OCI-LY3 (cell line): Measurements from ENCODE around the gene LRRTM2.

Source experiments
- H2AFZ ChIP-seq: fragments of 200-600, 300-600 bp; shearing (Covaris generic); 2 replicates; pipeline ENCODE4 v1.6.0; 2014; ENCODE audit warnings: antibody characterized with exemption, low read depth, low read length
- H3K27ac ChIP-seq: fragments of 200-600, 300-600 bp; sonication (generic); 2 replicates; pipeline ENCODE4 v1.5.1; 2014; ENCODE audit warnings: mild to moderate bottlenecking, low read length, moderate library complexity, mixed read lengths
- H3K27me3 ChIP-seq: fragments of 200-600, 300-600 bp; sonication (generic); 2 replicates; pipeline ENCODE4 v1.6.1; 2014; ENCODE audit warnings: low read depth, low read length, mixed read lengths
- H3K36me3 ChIP-seq: fragments of 200-600, 300-600 bp; sonication (generic); replicated peaks from 2 replicates; pipeline ENCODE3; 2014; ENCODE audit warnings: low read depth, low read length, mixed read lengths
- H3K4me1 ChIP-seq: fragments of 300-600, 200-600 bp; sonication (generic); 2 replicates; pipeline ENCODE4 v1.6.1; 2014; ENCODE audit warnings: low read length, mixed read lengths
- H3K4me2 ChIP-seq: fragments of 200-600, 300-600 bp; sonication (generic); 2 replicates; pipeline ENCODE4 v1.6.1; 2014; ENCODE audit warnings: low read length, mixed read lengths
- H3K4me3 ChIP-seq: fragments of 300-600, 200-600 bp; sonication (generic); 2 replicates; pipeline ENCODE4 v1.5.1; 2014; ENCODE audit warnings: antibody characterized with exemption, mild to moderate bottlenecking, low read length, moderate library complexity
- H3K79me2 ChIP-seq: fragments of 300-600, 200-600 bp; shearing (Covaris generic); 2 replicates; pipeline ENCODE4 v1.6.1; 2014; ENCODE audit warnings: mild to moderate bottlenecking, low read length, mixed read lengths
- H3K9ac ChIP-seq: fragments of 300-600, 200-600 bp; shearing (Covaris generic); 2 replicates; pipeline ENCODE4 v1.6.0; 2014; ENCODE audit warnings: mild to moderate bottlenecking, low read length, moderate library complexity
- H3K9me3 ChIP-seq: fragments of 200-600, 300-600 bp; shearing (Covaris generic); 2 replicates; pipeline ENCODE4 v1.6.1; 2014; ENCODE audit warnings: low read length, mixed read lengths; ENCODE audit not compliant: insufficient read depth
- H4K20me1 ChIP-seq: fragments of 200-600, 300-600 bp; sonication (generic); 2 replicates; pipeline ENCODE4 v1.6.1; 2016; ENCODE audit warnings: low read length, mixed read lengths; ENCODE audit not compliant: insufficient read depth
- CTCF ChIP-seq: fragments of 200-600, 300-600 bp; sonication (generic); IDR thresholded peaks from 2 replicates; pipeline ENCODE4 v1.5.1; 2014; ENCODE audit warnings: antibody characterized with exemption, low read length, low read depth
- EZH2phosphoT487 ChIP-seq: fragments of 200-600 bp; shearing (Covaris generic); IDR thresholded peaks from 2 replicates; pipeline ENCODE4 v1.6.1; 2018; ENCODE audit warnings: antibody characterized with exemption, mixed run types, low read depth

LRRTM2 gene

GRCh38 chr5:138873466-138874221, 1.5 kb downstream of the LRRTM2 start:
- Histone ChIP-seq H3K79me2 (no peaks in the 10 kb centered on the region), H3K36me3 (no peaks in the 10 kb centered on the region), H2AFZ (no peak overlapping the region), H3K9me3 (no peaks in the 10 kb centered on the region), H3K4me2 (no peak overlapping the region), H3K27me3 (no peaks in the 10 kb centered on the region), H3K9ac (no peak overlapping the region), H3K4me1 (no peaks in the 10 kb centered on the region), H3K27ac (no peak overlapping the region), H3K4me3 (no peak overlapping the region), H4K20me1 (no peaks in the 10 kb centered on the region)
- no peak for TF ChIP-seq EZH2phosphoT487
- no peak for TF ChIP-seq CTCF

GRCh38 chr5:138872841-138873465, 2.2 kb downstream of the LRRTM2 start:
- Histone ChIP-seq H3K27ac (no peak overlapping the region), H3K4me1 (no peaks in the 10 kb centered on the region)

GRCh38 chr5:138870611-138871010, 4.5 kb downstream of the LRRTM2 start:
- H3K27ac ChIP-seq: no peak overlapping the region

More at GRCh38 chr5:138872841-138873465, 2.2 kb downstream of the LRRTM2 start:
- Histone ChIP-seq H3K9ac (no peak overlapping the region), H4K20me1 (no peaks in the 10 kb centered on the region), H3K9me3 (no peaks in the 10 kb centered on the region), H3K36me3 (no peaks in the 10 kb centered on the region), H3K79me2 (no peaks in the 10 kb centered on the region), H3K27me3 (no peaks in the 10 kb centered on the region), H2AFZ (no peak overlapping the region), H3K4me3 (no peak overlapping the region), H3K4me2 (no peak overlapping the region)
- TF ChIP-seq EZH2phosphoT487 (no peak), CTCF (no peak)

More at GRCh38 chr5:138870611-138871010, 4.5 kb downstream of the LRRTM2 start:
- Histone ChIP-seq H3K79me2 (no peaks in the 10 kb centered on the region), H3K36me3 (no peaks in the 10 kb centered on the region), H3K4me3 (no peak overlapping the region), H2AFZ (no peak overlapping the region), H3K9me3 (no peaks in the 10 kb centered on the region), H3K9ac (no peak overlapping the region), H3K4me1 (no peaks in the 10 kb centered on the region), H3K4me2 (no peak overlapping the region), H3K27me3 (no peaks in the 10 kb centered on the region), H4K20me1 (no peaks in the 10 kb centered on the region)
- no peak for TF ChIP-seq CTCF
- no peak for TF ChIP-seq EZH2phosphoT487
